NCI-H460 (cell line): Measurements from ENCODE around the gene SLC7A8. TPM values are rescaled to one million over a fixed set of nuclear protein-coding genes. Genes with fewer than 3 reads are reported as not detected.
"Not testable (repeated sequence)": the region's sequence is repeated elsewhere in the genome, so short reads cannot be mapped to it uniquely, and the experiment has no call there.

ENCODE experiments used
- DNase-seq: peaks from one replicate; pipeline ENCODE4 v3.0.0-alpha.2; 2016; ENCODE audit warnings: low read depth; ENCODE audit errors: extremely low read depth
- total RNA-seq: library from RNA; depleted of rRNA; stranded (reverse); fragments of >200 nt; shearing (Covaris generic); gene quantifications from 2 replicates; pipeline ENCODE4 v1.2.3, GENCODE V29; 2014

The SLC7A8 gene
- total RNA-seq, 1 experiment from 2014 or later = 1.1 TPM

DNA sequence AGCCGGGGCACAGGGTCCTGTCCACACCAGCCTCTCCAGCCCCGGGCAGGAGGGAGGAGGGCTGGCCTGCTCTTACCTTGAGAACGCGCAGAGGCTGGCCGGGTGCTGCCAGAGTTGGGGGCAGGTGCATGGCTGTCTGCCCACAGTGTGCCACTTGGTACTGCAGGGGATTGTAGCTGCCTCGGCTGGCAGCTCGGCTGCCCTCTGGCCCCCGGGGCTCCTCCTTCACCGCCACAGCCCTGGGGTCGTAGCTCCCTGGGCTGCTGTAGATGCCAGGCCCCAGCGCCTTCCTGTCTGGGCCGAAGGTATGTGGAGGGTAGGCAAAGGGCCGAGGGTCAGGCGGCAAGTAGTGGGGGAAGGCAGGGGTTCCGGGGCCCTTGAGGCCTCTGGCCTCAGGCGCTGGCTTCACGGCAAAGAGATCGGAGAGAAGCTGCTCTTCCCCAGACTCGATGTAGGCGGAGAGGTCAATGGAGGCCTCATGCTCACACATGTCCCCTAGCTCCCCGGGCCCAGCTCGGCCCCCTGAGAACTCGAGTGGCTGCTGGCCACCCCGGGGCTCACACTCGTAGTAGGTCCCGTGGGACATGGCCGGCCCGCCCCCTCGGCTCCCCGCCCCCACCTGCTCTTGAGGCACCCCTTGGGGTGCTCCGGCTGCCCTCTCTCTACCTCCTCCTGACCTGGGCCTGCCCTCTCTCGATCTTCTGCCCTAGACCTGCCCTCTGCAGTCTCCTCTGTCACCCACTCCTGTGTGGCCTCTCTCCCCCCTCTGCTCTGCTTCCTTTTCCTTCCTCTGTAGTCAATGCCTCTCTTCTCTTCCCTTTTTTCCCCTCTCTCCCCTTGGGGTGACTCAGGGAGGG is 64.7 kb downstream of the SLC7A8 start, which contains the start of gene CEBPE:
CEBPE (minus strand) TSS at position 750 of the 857 bp plus-strand sequence; CDS start at position 586, 164 bp downstream.
- no peak for DNase-seq

DNA sequence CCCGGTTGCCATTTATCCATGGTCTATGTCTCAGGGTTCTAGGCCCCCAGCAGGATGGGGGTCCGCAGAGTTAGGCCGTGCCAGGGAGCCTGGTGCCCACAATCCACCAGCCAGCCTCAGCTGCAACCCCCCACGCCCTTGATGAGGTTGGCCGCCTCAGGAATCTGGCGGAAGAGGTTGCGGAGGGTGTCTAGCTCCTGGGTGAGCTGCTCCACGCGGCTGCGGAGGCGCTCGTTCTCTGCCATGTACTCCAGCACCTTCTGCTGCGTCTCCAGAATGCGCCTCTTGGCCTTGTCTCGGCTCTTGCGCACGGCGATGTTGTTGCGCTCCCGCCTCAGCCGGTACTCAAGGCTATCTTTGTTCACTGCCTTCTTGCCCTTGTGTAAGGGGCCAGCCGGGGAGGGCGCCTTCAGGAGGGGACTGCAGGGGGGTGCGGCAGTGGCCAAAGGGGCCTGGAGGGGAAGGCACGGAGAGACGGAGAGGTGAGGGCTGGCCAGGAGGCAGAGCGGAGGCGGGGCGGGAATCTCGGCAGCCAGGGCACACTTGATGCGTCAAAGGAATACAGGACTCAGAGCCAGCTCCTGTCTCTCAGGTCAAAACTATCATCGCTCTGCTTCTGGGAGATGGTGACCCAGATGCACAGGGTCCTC is 66.0 kb downstream of the SLC7A8 start:
- no peak for DNase-seq

GRCh38 chr14:23115918-23116317 is 67.5 kb downstream of the SLC7A8 start:
- no peak for DNase-seq

DNA sequence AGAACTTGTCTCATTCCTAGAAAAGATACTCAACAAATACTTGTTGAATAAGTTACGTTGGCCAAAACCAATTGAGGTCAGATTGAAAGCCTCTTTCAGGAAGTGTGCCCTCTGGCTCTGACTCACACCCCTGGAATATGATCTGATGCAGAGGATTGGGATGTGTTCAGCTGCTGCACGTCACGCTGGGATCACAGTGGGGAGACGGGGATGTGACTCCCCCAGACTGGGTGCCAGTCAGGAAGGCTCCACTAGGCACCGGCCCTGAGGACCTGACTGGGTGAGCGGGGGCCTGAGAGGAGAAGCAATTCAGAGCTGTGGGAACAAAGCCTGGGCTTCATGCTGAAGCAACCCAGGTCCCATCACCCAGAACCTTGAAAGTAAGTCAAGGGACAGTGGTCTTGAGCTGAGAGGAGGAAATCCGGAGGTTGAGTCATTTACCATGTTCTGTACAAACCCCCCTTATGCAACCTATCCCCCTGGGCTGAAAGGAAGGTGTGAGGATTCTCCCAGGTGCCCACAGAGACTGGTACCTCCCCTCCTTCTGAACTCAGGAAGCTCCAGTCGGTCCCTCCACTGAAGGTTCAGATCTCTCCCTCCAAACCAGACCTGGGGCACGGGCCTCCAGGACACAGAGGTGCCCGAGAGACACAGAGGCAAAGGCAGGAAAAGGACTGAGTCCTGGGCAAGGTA is 68.3 kb downstream of the SLC7A8 start:
- DNase-seq = peak; percentile 27

DNA sequence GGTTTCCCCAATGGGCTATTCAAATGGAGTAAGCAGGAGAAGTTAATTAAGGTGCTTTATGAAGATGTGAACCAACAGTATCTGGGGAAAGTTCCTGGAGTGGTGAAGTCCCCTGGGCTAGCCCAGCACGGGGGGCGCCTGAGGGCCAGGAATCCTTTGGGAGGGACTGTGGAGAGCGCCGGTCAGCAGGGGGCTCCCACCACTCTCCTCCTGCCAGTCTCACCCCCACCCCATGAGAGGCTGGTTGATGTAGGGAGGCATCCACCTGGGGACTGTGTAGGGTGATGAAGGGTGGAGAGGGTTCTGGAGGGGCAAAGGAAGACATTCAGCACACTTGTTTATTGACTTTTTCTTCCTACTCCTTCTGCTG is 68.8 kb downstream of the SLC7A8 start:
- DNase-seq = no peak

DNA sequence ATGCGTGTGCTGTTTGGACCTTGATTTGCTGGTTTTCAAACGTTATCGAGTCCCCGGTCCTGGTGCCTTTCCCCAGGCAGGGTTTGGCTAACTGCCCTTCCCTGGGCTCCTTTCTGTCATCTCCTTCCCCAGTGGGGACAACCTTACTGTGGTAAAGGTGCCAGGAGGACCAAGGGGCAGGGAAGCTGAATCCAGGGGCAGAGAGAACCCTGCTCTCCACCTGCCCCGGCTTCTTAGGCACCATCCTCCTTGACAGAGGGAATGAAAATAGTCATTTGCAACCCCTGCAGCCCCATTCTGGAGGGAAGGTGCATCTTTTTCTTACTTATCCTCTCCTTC is 69.4 kb downstream of the SLC7A8 start:
- no peak for DNase-seq

DNA sequence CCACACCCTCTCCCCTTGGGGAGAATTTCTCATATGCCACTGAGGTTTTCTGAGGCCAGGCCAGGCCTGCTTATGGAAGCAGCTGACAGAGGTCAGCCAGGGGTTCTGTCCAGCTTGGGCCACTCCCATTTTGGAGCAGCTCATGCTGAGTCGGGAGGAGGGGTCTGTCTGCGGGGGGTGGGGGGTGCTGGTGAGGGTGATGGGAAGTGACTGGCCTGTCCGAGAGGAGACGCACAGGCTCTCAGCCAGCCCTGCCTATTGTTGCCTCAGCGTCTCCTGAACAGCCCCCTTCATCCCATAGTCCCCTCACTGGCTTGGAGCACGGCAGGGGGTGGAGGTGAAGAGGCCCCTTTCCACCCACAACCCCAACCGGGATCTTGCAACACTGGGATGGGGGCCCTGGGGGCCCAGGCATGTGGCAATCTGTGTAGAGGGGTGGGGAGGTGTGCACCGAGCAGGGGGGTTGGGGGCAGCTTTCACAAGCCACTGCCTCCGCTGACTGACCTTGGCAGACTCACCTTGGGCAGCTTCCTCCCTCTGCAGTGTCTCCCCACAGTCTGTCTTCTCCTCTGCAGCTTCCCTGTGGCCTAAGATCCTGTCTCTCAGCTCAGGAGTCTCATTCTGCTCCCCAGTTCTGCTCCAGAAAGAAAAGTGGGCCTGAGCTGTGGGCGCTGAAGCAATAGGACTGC is 69.9 kb downstream of the SLC7A8 start:
- DNase-seq = no peak

- no peak for DNase-seq
Observed at GRCh38 chr14:23112359-23113178, 70.9 kb downstream of the SLC7A8 start.

DNA sequence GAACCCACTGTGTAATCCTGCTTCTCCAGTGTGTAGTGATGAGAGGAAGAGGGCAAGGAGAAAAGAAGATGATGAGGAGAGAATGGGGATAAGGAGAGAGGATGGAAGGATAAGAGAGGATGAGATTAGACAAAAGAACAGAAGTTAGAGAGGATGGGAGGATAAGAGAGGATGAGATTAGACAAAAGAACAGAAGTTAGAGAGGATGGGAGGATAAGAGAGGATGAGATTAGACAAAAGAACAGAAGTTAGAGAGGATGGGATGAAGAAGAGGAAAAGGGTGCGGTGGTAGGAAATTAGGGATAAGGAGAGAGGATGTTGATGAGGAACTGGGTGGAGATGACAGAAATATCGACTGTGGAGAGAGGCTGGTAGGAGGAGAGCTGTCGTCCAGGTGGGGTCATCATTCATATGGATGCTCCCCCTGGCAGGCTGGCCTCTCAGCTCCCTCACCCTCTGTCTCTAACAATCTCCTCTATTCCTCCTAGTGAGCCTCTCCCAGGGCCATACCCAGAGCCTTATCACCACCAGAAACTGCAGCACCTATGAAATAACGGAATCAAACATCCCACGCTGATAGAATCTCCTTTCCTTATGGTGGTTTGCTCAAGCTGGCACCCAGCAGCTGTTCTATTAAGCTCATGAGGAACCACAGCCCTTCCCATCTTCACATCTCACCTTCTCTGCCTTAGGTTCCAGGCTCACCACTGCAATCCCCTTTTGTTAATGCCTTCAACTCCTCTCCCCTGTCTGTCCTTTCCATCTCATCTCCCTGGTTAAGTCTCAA is 72.7 kb downstream of the SLC7A8 start:
- no peak for DNase-seq

DNA sequence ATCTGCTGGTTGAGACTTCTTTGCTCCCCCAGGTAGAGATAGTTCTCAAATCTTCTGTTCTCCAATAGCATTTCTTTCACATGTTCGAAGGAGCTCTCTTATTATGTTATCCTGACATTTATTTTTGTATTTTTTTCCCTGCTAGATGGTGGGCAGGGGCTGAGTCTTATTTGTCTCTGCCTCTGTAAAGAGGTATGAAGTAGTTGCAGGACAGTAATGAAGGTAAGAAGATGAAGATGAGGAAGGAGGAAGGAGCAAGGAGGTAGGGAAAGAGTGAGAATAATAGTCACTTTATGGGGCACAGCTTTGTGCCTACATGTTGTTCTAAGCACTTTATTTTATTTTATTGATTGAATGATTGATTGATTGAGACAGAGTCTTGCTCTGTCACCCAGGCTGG is 73.7 kb downstream of the SLC7A8 start:
- DNase-seq = no peak

GRCh38 chr14:23108169-23108568 is 75.3 kb downstream of the SLC7A8 start:
- DNase-seq = not testable (repeated sequence)

- not testable (repeated sequence) for DNase-seq
Observed at GRCh38 chr14:23107620-23108019, 75.8 kb downstream of the SLC7A8 start.

- DNase-seq = no peak
Observed at GRCh38 chr14:23106747-23107045, 76.8 kb downstream of the SLC7A8 start.

DNA sequence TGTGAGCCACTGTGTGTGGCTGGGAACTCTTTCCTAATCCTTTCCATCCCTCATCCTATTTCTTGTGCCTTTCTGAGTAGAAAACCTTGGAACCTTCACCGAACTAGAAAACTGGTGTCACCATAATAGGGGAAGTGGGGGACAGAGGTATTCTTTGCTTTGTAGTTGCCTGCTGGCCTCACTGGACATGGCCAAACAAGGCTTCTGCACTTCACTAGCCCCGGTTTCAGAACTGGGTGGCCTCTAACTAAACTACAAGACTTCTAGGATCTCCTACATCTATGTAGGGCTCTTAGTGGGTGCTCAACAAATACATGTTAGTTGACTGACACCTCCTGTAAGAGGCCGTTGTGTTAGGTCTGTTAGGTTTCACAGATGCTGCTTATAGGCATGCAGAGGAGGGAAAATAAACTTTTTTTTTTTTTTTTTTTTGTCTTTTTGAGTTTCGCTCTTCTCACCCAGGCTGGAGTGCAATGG is 78.1 kb downstream of the SLC7A8 start:
- no peak for DNase-seq

GRCh38 chr14:23104591-23105347 is 78.7 kb downstream of the SLC7A8 start, which contains the start of gene CIROP:
Gene CIROP (minus strand): TSS chr14:23104989. CDS start chr14:23104920, 69 bp downstream.
- no peak for DNase-seq

- no peak for DNase-seq
Observed at GRCh38 chr14:23104070-23104590, 79.3 kb downstream of the SLC7A8 start.

- no peak for DNase-seq
Observed at GRCh38 chr14:23103581-23103980, 79.9 kb downstream of the SLC7A8 start.

DNA sequence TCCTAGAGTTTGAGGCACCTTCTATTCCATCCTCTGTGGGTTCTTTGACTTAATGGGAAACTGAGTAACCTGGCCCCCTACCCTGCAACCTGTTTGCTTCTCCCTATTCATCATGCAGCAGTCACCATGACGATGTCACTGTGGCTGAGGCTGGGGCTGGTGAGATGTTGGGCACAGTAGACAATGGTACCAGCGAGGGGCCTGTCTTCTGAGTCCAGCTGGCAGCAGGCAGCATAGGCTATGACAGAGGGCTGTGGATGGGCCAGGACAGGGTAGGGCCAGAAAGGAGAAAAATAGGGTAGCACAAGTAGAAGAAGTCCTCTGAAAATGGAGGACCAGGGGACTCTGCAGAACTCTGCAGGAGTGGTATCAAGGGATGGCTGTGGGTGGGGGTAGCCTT is 80.7 kb downstream of the SLC7A8 start:
- DNase-seq = no peak
